Stimulated activated CD4-positive, alpha-beta T cell treated with anti-CD3 and anti-CD28 coated beads, Interleukin-2, amount 100 ng/mL, for 4 hours (primary cell): ENCODE data around the gene CD9.
"Not testable (repeated sequence)": the region's sequence is repeated elsewhere in the genome, so short reads cannot be mapped to it uniquely, and the experiment has no call there.

Source experiments
- DNase-seq: peaks from one replicate; pipeline ENCODE4 v3.0.0-alpha.2; 2020; ENCODE audit warnings: low read depth

The CD9 gene

DNA sequence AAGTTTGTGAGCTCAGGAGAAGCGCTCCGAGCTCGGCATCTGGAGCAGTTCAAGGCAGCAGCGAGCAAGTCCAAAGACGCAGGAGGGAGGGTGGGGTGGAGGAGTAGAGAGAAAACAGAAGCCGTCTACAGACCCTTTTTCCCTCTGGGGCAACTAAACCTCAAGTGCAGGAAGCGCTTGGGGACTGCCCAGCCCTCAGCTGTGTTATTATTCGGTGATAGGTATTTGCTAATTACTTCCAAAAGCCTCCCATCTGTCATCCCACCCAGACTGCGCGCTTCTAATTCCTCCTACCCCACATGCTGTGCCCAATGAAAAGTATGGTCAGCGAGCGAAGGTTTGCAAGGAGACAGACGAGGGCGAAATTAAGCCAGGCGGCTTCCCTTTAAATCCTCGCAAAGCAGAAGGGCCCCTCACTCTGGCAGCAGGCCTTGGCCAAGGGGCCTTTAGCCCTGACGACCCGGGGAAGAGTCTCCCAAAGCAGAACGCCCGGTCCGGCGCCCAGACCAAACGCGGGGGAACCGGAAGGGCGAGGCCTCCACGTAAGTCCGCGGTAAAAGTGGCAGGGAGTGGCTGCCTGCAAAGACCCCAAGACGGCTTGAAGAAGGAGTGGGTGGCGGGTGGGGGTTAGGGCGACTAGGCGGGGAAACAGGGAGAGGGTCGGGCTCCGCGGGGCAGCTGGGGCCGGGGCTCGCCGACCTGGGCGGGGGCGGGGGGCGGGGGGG lies 507 bp upstream of the CD9 start:
- no peak for DNase-seq

DNA sequence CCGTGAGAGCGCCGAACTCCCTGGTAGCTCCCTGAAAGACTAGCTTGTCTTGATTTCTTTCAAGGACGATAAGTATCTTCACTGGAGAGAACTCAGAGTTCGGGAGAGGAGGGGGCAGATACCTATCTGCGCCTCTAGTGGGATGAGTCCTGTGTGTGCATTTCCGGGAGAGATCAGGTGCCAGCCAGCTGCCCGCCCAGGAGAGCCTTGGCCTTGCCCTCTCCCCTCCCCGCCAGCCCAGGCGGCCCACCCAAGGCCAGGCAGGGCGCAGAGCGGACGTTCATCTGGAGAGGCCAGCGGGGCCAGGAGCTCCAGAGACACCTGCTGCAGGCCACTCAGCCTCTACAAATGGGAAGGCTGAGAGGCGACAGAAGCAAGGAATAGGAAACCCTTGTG lies 1.0 kb downstream of the CD9 start:
- no peak for DNase-seq

DNA sequence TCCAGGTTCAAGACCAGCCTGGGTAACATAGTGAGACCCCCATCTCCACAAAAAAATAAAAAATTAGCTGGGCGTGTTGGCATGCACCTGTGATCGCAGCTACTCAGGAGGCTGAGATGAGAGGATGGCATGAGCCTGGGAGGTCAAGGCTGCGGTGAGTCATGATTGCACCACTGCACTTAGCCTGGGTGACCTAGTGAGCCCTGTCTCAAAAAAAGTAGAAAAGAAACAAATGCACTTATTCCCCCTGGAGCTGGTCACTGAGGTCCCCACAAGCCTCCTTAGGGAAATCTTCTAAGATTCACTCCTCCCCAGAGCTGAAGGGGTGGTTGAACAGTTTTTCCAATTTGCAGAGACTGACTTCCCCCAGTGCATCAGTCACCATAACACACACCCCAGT lies 1.6 kb downstream of the CD9 start:
- no peak for DNase-seq

DNA sequence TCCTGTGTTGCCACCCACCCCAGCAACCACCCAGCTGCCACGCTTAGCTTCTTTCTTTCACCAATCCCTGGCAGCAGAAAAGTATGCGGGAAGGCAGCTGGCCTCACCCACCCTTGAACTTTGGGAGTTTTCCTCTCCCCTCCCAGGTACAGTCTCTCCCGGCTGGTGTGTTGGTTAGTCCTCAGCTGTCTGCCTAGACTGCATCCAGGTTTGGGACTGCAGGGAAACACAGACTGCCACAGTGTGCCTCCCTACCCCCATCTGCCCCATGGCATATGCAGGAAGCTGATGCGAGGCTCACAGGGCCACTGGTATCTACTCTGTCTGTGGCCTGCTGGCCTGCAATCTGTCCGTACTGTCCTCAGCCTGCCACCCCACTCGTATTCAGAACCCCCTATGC lies 2.1 kb downstream of the CD9 start:
- DNase-seq, result no peak

DNA sequence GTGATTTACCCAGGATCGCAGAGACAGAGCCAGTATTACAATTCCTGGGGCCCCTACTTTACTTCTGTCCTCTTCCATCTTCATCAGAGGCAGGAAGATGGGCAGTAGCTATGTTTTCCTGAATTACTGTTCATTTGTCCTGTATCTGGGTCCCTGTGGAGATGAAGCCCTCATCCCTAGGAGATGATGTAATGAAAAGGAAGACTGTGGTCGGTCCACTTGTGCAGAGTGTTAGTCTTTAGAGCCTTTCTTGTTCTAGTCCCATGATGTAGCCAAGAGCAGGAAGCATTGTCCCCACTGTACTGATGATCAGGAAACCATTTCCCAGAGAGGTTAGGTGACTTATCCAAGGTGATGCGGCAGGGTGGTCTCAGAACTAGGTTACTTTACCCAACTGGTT lies 2.6 kb downstream of the CD9 start:
- DNase-seq, result no peak

DNA sequence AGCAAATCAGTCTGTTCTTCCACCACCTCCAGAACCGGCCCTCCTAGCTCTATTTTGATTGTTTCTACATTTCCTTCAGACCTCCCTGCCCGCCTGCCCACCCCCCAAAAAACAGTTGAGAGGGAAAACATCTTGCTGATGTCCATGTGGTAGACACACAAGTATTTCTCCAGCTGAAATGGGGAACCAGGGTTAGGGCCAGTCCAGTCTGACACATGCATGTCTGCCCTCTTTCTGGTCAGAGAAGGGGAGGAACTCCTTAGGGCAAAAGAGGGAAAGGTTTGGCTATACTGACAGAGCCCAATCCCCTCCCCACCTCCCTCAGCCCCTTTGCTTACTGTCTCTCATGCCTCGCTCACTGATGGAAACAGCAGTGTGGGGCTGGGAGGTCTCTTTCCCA lies 3.4 kb downstream of the CD9 start:
- DNase-seq, result no peak

DNA sequence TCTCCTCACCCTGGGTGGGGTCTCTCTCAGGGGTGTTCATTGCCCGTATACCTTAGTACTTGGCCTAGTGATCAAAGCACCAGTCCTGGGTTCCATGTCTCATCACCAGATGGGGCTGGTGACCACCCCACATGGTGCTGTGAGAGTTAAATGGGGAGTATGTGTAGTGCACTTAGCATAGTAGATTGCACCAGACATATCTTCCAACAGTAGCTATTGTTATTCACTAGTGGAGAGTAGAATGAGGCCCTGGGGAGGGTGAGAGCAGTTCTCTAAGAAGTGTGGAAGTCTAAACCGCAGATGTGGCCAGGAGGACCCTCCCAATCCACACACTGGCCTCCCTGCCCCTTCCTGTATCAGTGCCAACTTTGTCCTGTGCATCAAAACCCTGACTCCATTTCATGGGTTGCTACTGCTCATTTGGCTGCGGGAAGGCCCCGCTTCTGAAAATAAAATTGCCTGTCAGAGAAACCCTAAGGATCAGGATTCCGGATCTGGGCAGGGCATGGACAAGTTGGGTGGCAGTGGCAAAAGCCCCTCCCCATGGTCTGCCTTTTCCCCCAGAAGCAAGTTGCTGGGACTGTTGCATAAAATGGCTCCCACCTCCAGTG lies 4.4 kb downstream of the CD9 start:
- no peak for DNase-seq

DNA sequence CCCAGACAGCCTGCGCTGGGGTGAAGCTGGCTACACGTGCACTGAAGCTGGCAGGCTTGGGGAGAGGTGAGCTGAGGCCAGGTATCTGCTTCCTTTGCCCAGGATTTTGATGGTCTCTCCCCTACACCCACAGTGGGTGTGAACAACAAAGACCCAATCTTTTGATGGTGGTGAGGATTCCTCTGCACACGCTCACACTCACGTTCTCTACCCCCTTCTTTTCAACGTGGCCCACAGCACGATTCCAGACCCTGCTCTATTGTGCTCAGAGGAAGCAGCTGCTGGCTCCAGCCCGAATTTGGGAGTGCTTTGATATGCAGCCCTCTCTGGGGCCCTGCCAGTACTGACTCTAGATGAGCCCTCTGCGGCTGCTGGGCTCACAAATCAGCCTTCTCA lies 4.9 kb downstream of the CD9 start:
- no peak for DNase-seq

DNA sequence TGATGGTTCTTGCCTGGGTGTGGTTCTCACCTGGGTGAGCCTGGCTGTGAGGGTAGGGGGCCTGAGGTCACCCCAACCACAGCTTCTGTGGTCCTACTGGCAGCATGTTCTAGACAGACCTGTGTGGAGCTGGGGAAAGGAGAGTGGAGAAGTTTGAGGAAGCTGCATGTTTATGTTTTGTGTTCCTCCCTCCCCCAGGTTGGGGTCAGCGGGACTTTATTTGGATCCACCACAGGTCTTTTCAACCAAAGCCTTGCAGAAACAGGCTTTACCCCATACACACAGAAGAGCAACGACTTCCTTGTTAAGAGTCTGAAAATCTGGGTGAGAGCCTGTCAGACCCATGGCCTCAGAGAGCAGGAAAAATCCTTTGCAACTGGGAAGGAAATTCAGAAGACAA lies 5.6 kb downstream of the CD9 start:
- DNase-seq, result no peak

DNA sequence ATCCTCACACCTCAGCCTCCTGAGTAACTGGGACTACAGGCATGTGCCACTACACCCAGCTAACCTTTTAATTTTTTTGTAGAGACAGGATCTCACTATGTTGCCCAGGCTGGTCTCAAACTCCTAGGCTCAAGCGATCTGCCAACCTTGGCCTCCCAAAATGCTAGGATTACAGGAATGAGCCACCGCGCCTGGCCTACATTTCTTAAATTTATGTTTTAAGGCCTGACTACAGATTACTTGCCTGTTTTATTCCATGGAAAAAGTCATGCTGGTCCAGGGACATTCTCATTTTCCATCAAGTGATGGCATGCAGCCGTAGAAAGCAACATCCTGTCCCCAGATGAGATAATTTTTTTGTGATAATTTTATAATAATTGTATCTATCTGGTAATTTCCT lies 6.1 kb downstream of the CD9 start:
- no peak for DNase-seq

DNA sequence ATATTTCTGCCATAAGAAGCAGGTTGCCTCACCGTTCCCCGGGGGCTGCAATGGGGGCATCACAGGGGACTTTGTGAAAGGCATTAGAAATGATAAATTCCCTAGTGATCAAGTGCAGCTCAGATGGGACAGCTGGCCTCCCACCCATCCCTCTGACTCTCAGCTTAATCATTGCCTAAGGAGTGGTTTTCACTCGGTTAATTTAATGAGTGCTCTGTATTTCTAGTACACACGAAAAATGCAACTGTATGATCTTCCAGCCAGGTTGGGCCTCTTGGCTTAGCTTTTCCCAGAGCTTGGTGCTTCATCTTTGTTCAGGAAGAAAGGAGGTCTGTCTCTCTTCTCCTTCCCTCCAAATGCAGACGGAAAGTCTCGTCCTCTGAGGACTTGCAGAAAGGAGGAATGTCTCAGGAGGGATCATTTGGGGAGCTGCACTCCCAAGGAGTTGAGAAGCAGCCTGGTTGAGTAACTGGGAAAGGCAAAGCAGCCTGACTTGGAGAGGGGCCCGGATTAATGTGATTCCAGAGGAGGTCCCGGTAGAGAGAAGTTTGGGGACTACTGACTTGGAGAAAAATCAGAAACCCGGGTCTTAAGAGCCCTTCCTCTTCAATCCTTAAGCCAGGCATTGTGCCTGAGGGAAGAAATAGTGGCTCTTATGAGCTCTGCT lies 7.2 kb downstream of the CD9 start:
- no peak for DNase-seq

DNA sequence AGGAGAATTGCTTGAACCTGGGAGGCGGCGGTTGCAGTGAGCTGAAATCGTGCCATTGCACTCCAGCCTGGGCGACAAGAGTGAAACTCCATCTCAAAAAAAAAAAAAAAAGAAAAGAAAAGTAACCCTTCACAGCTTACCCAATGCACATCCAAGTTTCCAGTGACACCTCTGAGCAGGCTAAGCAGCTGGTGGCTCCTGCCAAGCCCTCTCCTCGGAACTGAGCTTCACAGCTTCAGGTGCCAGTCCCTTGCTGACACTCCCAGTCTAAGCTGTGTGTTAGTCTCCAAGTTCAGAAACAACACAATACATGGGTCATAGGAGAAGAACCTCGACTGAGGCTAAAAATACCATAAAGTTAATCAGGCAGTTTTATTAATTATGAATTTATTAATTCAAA lies 7.9 kb downstream of the CD9 start:
- no peak for DNase-seq

DNA sequence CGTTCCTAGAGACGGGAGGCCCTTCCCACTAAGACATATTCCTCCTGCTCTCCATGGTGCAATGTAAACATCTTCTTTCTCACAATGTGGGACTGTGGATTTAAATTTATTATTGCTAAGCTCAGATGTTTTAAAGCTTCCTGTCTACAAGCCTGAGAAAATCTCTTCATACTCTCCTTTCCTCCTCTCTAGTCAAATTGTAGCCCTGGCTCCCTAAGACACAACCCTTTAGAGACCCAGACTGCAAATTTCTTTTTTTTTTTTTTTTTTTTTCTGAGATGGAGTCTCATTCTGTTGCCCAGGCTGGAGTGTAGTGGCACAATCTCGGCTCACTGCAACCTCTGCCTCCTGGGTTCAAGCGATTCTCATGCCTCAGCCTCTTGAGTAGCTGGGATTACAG lies 9.2 kb downstream of the CD9 start:
- DNase-seq, result not testable (repeated sequence)

DNA sequence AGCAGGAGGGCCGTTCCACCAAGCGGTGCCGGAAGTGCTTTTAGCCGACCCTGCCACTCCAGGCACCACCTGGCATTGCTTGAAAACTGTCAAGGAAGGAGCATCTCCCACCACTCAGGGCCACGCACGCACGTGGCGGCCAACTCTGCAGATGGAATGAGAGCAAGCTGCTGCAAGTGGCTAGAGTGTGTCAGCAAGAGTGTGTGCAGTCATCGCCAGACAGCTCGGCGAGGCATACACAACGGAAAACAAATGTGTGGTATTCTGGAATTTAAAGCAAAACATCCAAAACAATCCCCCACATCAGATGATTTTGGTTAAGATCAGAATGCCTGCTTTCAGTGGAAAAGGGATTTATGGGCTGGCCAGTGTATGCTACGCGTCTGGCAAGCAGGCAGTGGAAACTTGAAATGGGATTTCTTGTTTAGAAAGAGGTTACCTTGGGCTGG lies 11.2 kb downstream of the CD9 start:
- no peak for DNase-seq

DNA sequence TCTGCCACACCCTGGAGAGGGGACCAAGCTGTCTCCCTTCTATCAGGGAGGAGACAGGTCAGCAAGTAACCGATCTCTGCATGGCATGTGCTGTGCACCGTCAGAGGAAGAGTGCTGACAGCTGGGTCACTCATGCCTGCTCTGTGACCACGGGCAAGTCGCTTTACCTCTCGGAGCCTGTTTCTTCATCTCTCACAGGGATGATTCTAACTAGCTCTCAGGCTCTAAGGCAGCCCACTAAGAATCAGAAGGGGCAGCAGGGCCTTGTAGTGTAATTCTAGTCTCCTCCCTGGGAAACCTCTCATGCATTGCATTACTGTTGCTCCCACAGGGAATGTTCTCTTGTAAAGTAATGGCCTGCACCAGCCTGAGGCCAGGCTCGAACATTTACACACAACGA lies 11.9 kb downstream of the CD9 start:
- no peak for DNase-seq

DNA sequence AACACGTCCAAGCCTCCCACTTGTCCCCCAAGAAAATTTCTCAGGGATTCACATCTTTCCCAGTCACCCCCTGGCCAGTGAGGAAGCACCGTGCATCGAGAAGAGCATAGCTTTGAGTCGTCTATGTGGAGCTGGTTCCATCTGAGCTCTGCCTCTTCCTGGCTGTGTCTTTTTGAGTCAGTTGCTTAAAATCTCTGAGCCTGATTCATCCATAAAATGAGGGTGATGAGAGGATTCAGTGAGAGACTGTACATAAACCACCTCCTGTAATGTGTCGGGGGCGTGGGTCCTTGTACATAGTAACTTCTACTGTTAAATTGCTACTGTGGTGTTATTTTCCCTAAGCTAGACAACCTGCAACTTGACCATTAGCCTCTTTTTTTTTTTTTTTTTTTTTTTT lies 13.8 kb downstream of the CD9 start:
- no peak for DNase-seq

DNA sequence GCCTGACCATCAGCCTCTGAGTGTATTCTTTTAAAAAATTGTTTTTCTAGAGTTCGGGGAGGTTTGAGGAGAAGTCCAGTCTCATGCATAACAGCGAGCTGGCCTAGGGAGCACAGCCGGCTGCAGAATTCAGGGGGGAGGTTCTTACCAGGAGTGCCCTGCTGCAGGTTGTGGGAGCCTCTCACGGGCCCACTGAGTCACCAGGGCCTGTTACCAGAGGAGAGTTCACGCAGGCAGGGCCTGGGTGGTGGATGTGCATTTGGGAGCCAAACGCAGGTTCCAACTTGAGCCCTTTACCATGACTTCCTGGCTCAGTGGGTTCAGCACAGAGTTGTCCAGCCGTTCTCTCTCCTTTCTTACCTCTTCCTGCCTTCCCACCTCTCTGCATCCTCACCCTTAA lies 14.4 kb downstream of the CD9 start:
- no peak for DNase-seq

DNA sequence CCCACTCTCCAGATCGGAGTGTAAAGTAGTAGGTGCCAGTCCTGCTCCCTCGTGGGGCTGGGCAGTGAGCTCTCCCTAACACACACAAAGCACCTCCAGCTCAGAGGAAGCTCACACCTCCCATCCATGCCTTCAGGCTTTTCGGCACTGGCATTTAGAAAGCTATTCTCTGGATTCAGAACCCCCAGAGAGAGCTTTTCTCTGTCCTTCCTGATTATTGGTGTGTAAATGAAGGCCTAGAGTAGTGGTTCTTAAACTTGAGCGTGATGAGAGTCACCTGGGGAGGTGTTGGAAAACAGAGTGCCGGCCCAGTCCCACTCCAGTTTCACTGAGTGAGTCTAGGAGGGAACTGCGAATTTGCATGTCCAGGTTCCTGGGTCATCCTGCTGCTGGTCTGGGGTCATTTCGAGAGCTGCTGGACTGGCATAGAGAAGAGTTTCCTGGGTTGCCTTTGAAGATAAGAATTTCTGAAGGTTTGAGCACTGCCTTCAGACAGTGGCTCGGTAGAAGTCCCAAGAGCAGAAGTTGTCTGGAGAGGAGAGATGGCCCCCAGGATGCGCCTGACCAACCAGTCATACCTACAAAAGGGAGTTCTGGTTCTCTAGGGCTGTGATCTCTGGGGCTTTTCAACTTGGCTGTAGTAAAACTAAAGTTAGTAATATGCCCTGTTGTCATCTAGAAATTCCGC lies 15.1 kb downstream of the CD9 start:
- no peak for DNase-seq

DNA sequence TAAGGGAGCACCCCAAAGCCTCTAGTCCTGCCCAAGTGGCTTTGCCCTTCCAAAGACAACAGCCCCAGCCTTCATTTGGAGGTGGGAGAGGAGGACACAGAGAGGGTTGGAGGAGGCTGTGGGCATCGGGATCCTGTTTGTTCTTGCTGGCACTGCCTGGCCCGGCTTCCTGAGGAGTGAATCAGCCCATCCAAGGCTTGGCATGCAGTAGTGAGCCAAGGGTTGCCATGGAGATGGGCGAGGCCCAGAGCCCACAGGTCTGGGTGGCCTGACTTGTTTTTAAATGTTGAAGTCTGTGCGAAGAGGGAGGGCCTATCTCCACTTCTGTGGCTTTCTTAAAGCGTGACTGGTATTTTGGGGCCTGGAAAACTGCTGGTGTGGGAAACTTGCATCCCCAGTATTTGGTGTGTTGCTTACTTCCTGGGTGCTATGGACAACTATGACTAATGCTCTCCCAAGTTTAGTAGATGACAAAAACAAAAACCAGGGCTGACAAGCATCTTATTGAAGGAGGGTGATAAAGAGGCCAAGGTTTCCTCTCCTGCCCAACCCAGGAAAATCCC lies 15.8 kb downstream of the CD9 start:
- no peak for DNase-seq

DNA sequence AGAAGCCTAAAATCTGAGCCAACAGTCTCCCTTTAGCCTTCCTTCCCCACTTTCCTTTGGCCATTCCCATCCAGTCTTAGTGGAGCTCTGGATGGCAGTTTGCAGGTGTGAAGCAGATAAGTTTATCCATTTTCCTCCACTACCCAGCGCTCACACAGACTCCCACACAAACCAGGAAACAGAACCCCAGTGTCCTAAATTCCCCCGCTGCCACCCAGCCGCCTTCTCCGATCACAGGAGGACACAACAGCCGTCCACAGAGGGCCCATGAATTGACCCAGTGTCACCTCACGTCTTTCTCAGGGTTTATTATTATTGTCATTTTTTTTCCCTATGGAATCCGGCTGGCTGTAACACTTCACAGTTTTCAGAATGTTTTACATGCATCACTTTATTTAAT lies 16.4 kb downstream of the CD9 start:
- no peak for DNase-seq

DNA sequence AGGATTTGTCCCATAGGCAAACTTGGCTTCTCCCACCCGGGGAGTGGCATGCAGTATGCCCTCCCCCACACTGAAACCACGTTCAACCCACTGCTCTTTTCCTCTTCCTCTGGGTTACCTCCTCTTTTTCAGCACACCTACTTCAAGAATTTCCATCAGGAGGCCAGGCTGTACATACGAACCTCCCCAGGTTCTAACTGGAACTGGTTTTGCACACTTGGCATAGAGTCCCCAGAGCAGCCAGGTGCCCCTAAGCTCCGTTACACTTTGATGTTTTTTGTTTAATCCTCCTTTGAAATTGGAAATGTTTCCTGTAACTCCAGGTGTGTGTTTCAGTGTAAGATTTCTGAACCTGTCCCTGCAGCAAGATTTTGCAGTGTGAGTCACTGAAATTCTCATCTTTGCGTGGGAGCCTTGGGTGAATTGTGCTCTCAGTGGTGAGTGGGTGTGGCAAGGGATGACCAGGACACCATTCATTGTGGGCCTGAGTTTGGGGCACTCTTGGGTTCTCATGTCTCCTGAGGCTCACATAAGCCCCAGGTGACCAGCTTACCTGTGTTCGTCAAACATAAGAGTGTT lies 18.2 kb downstream of the CD9 start:
- DNase-seq, result no peak

DNA sequence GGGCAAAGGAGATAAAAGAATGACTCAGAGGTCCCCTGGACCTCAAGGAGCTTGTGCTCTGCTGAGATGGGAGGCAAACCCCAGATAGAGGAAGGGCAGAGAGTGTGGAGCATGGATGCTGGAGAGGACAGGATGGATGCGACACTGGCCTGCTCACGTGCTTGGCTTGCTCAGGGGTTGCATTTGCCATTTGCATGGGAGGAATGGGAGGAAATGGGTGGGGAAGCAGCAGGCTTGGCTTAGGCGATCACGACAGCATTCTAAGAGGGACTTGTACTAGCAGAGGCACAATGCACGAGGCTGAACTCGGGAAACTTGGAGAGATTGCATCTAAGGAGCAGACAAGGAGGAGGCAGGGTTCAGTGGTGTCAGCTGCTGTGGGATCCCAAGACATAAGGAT lies 19.8 kb downstream of the CD9 start:
- DNase-seq, result no peak
